Thoracic aorta (tissue), 2 donors: Measurements from ENCODE around the gene LTBP1. TPM values are rescaled to one million over a fixed set of nuclear protein-coding genes. Genes with fewer than 3 reads are reported as not detected.

Experiments used
- ATAC-seq: fragments of 150-250 bp; one replicate; pipeline ENCODE4 v1.8.0; 2017; ENCODE audit warnings: low read depth; ENCODE audit not compliant: insufficient number of reproducible peaks, low FRiP score
- DNase-seq: peaks from one replicate; pipeline ENCODE4 v3.0.0-alpha.2; 2020; ENCODE audit warnings: low spot score
- H3K27ac ChIP-seq, 2 donors: fragments of 200-600 bp; sonication (generic); 1 replicate in 1 of 2; 2 replicates in 1 of 2; pipeline ENCODE4 v1.5.1; 2016; ENCODE audit warnings: mild to moderate bottlenecking in 2 of 2, moderate library complexity in 2 of 2
- H3K27me3 ChIP-seq: fragments of 200-600 bp; sonication (generic); replicated peaks from 2 replicates; pipeline ENCODE4 v1.6.0; 2016; ENCODE audit warnings: mild to moderate bottlenecking; ENCODE audit not compliant: insufficient read depth
- H3K36me3 ChIP-seq: fragments of 200-600 bp; sonication (generic); one replicate; pipeline ENCODE4 v1.5.1; 2016
- H3K4me1 ChIP-seq, 2 donors: fragments of 200-600 bp; sonication (generic); 1 replicate in 1 of 2; 2 replicates in 1 of 2; pipeline versions ENCODE4 v1.5.1 to v1.6.0; 2016; ENCODE audit warnings: low read depth in 2 of 2, mild to moderate bottlenecking in 1 of 2; ENCODE audit not compliant: control insufficient read depth in 1 of 2
- H3K4me3 ChIP-seq: fragments of 200-600 bp; sonication (generic); 2 replicates; pipeline ENCODE4 v1.5.1; 2016; ENCODE audit warnings: mild to moderate bottlenecking
- H3K9me3 ChIP-seq: fragments of 200-600 bp; sonication (generic); 2 replicates; pipeline ENCODE4 v1.5.1; 2016
- CTCF ChIP-seq: fragments of 200-600 bp; sonication (generic); IDR thresholded peaks from one replicate; pipeline ENCODE4 v1.5.1; 2019; ENCODE audit warnings: antibody characterized with exemption
- total RNA-seq, 2 donors: library from RNA; depleted of rRNA; stranded (reverse); fragments of >200 nt; gene quantifications; one replicate each; pipeline versions ENCODE4 v1.1.0 to v1.2.3, GENCODE V29; 2016

Gene LTBP1
- total RNA-seq, 2 donors from 2014 or later, result 584 to 786 TPM

- Histone ChIP-seq H3K9me3 (no peaks in the 10 kb centered on the region), H3K4me1 (no peaks in the 10 kb centered on the region), H3K27ac (no peak overlapping the region), H3K36me3 (no peaks in the 10 kb centered on the region), H3K4me3 (no peak overlapping the region), H3K27me3 (no peaks in the 10 kb centered on the region)
- DNase-seq (no peak), ATAC-seq (no peak)
- no peak for TF ChIP-seq CTCF
Measured at GRCh38 chr2:32954206-32954605, 7.5 kb downstream of the LTBP1 start.

GRCh38 chr2:32958821-32959220 is 12.1 kb downstream of the LTBP1 start:
- Histone ChIP-seq H3K36me3 (no peaks in the 10 kb centered on the region), H3K27me3 (no peaks in the 10 kb centered on the region), H3K27ac (no peak overlapping the region), H3K9me3 (no peaks in the 10 kb centered on the region), H3K4me1 (peaks cover 0 to under 1% of the 10 kb centered on the region in 2 donors), H3K4me3 (no peak overlapping the region)
- ATAC-seq (no peak), DNase-seq (no peak)
- no peak for TF ChIP-seq CTCF

DNA sequence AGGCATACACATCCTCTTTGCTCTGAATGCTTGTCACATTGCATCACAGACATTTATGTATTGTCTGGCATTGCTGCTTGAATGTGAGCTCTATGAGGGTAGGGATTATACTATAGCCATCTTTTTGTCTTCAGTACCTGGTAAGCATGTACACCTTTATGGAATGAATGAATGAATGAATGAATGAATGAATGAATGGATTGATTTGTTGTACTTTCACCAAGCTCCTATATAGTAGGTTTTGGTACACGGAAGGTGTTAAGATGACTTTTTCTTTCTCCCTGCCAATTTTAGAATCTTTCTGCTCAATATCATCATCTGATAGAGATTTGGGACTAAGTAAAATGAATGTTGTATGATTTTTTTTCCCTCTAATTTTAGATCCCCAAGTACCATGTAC is 13.5 kb downstream of the LTBP1 start:
- Histone ChIP-seq H3K4me1 (peaks cover 4 to 6% of the 10 kb centered on the region in 2 donors), H3K27me3 (no peaks in the 10 kb centered on the region), H3K9me3 (no peaks in the 10 kb centered on the region), H3K4me3 (no peak overlapping the region), H3K27ac (no peak overlapping the region), H3K36me3 (no peaks in the 10 kb centered on the region)
- TF ChIP-seq CTCF, result no peak
- DNase-seq, result no peak
- ATAC-seq, result no peak

DNA sequence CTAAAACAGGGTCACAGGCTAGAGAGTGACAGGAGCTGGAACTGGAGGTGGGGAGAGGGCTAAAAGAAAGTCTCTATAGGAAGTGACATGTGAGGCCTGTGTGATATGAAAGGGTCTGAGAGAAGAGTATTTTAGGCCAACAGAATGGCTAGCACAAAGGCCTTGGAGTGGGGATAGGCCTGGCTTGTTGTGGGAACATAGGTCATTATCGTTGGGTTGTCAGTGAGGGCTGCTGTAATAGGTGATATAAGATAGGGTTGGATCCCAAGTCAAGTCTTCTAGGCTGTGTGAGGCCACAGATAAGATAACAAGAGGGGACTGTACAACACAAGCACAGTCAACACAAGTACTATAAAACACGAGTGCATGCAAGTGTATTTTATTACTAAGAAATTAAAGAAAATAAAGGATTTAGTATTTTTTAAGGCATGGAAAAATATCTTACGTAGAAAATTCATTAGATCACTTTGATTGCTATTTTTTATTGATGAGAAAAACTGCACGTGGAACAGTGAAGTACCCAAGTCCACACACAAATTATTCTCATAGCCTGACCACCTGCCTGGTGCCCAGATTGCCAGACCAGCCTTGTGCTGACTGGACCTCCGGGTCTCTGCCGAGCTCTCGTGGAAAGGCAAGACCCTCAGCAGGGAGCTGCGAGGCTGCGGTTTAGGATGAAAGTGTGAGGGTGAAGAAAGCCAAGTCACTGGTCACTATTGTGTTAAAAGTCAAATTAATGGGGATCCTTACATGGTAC is 14.1 kb downstream of the LTBP1 start:
- Histone ChIP-seq H3K27me3 (no peaks in the 10 kb centered on the region), H3K9me3 (no peaks in the 10 kb centered on the region), H3K4me1 (peaks cover 4 to 6% of the 10 kb centered on the region in 2 donors), H3K4me3 (no peak overlapping the region), H3K27ac (no peak overlapping the region), H3K36me3 (no peaks in the 10 kb centered on the region)
- no peak for ATAC-seq
- DNase-seq, result no peak
- no peak for TF ChIP-seq CTCF

DNA sequence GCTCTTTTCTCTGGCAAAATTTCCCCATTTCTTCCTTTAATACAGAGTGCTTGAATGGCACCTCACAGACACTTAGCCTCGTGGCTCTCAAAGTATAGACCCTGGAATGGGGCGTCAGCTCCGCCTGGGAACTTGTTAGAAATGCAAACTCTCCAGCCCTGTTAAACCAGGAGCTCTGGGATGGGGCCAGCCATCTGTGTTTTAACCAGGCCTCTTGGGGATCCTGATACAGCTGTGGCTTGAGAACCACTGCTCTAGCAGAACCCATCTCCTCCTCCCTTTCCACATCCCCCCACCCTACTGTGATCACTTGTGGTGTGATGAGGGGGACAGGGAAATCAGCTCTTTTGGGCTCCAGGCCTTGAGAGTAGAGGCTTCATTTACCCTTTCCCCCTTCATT is 15.9 kb downstream of the LTBP1 start:
- DNase-seq, result no peak
- Histone ChIP-seq H3K4me3 (no peak overlapping the region), H3K36me3 (no peaks in the 10 kb centered on the region), H3K27ac (no peak overlapping the region), H3K9me3 (no peaks in the 10 kb centered on the region), H3K27me3 (no peaks in the 10 kb centered on the region), H3K4me1 (peaks cover 4 to 6% of the 10 kb centered on the region in 2 donors)
- no peak for ATAC-seq
- TF ChIP-seq CTCF, result no peak
